Measurements from ENCODE around the gene ALDH1A1. TPM values are rescaled to one million over a fixed set of nuclear protein-coding genes. Genes with fewer than 3 reads are reported as not detected.

Gene ALDH1A1
- total RNA-seq, 4 donors from 2014 or later = 86.4 to 247 (median 156) TPM

DNA sequence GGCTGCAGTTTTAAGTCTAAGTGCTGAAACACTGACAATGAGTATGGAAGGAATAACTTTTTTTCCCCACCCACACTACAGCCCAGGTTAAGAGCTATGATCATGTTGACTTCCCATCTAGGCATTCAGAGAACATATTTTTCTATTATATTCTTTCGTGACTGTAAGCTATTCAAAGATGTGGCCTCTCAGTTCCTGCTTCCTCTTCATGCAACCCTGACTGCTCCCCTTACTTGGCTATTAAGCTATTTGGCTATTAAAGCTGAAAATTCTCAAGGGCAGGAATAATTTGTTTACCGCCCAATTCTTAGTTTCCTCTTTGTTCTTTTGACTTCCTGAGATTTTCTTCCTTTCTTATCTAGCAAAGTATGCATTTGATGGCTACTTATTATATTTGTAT lies 18.6 kb upstream of the ALDH1A1 start:
- H3K27ac ChIP-seq = no peak overlapping the region
- no peaks in the 10 kb centered on the region for H3K9me3 ChIP-seq
- H3K27me3 ChIP-seq = no peaks in the 10 kb centered on the region
- no peaks in the 10 kb centered on the region for H3K4me1 ChIP-seq
- no peak for TF ChIP-seq CTCF (IDR thresholded peaks at IDR 0.05)
- TF ChIP-seq POLR2A (IDR thresholded peaks at IDR 0.05) = no peak
- no peak for TF ChIP-seq EP300 (IDR thresholded peaks at IDR 0.05)
- H3K36me3 ChIP-seq = no peaks in the 10 kb centered on the region
- no peak overlapping the region for H3K4me3 ChIP-seq
- 22 to 23% methylated on average over 2 of the region's 2 CpGs for WGBS, 2 donors
- no peak for DNase-seq (ENCODE audit: low spot score in 2 of 2)

DNA sequence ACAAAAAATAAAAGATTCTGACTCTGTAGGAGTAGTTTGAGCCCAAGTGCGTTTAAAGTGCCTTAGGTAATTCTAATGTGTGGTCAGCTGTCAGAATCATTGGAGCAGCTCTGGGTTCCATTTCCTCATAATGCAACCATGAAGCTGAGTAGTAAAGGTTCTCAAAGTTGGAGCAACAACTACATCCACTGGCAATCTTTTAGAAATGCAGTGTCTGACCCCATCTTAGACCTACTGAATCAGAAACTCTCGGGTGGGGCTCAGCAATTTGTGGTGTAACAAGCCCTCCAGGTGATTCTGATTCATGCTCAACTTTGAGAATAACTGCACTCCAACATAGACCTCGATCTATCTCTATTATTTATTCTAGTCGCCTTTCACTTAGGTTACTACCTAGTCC lies 7.6 kb upstream of the ALDH1A1 start:
- Histone ChIP-seq H3K4me3 (no peak overlapping the region), H3K4me1 (peaks cover 0 to 6% (median 0%) of the 10 kb centered on the region in 4 donors), H3K27me3 (no peaks in the 10 kb centered on the region), H3K27ac (no peak overlapping the region), H3K9me3 (peaks cover 0 to 16% (median 0%) of the 10 kb centered on the region in 4 donors), H3K36me3 (peaks cover 0 to 6% (median 0%) of the 10 kb centered on the region in 3 donors)
- WGBS, 2 donors = 69 to 74% methylated on average over 4 of the region's 4 CpGs
- DNase-seq (ENCODE audit: low spot score in 2 of 2) = no peak
- TF ChIP-seq EP300 (IDR thresholded peaks at IDR 0.05) (no peak), CTCF (IDR thresholded peaks at IDR 0.05) (no peak), POLR2A (IDR thresholded peaks at IDR 0.05) (no peak)

DNA sequence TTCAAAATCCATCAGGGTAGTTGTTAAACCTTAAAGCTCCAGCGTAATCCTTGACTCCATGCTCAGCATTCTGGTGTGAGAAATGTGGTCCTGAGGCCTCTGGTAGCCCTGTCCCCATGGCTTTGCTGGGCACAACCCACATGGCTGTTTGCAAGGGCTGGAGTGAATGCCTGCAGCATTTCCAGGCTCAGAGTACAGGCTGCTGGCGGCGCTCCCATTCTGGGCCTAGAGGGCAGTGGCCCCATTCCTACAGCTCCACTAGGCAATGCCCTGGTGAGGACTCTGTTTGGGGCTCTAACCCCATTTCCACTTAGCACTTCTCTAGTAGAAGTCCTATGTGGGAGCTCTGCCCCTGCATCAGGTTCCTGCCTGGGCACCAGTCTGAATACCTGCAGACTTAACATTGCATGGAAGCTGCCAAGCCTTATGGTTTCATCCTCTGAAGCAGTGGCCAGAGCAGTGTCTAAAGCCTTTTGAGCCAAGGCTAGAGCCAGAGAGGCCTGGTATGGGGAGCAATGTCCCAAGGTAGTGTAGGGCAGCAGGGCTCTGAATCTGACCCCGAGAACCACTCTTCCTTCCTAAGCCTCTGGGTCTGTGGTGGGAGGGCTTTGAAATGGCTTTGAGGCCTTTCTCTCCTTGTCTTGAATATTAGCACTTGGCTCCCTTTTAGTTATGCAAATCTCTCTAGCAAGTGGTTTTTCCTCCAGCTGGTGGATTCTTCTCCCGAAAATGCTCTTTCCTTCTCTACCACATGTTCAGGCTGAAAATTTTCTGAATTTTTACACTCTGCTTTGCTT lies 5.8 kb upstream of the ALDH1A1 start:
- 93 to 96% methylated on average over 4 to 5 of the region's 5 CpGs for WGBS, 2 donors
- DNase-seq (ENCODE audit: low spot score in 2 of 2) = no peak
- H3K4me1 ChIP-seq = peaks cover 0 to 24% (median 11%) of the 10 kb centered on the region in 4 donors
- H3K36me3 ChIP-seq = peaks cover 0 to 6% (median 0%) of the 10 kb centered on the region in 3 donors
- no peak overlapping the region for H3K27ac ChIP-seq
- TF ChIP-seq POLR2A (IDR thresholded peaks at IDR 0.05) (no peak), EP300 (IDR thresholded peaks at IDR 0.05) (no peak), CTCF (IDR thresholded peaks at IDR 0.05) (no peak)
- peaks cover 0 to 16% (median 0%) of the 10 kb centered on the region in 4 donors for H3K9me3 ChIP-seq
- H3K27me3 ChIP-seq = no peaks in the 10 kb centered on the region
- no peak overlapping the region for H3K4me3 ChIP-seq

- H3K4me3 ChIP-seq = no peak overlapping the region
- peaks cover 0 to 6% (median 0%) of the 10 kb centered on the region in 3 donors for H3K36me3 ChIP-seq
- peak in 1 of 2 donors; percentile 32 for DNase-seq (ENCODE audit: low spot score in 2 of 2)
- peak overlapping the region; percentile 61 to 91 (median 83) for H3K27ac ChIP-seq
- H3K4me1 ChIP-seq = peaks cover 0 to 28% (median 12%) of the 10 kb centered on the region in 4 donors
- H3K9me3 ChIP-seq = peaks cover 0 to 16% (median 0%) of the 10 kb centered on the region in 4 donors
- H3K27me3 ChIP-seq = no peaks in the 10 kb centered on the region
- 69 to 77% methylated on average over 1 of the region's 1 CpG for WGBS, 2 donors
- TF ChIP-seq CTCF (IDR thresholded peaks at IDR 0.05) (no peak), EP300 (IDR thresholded peaks at IDR 0.05) (peak in 1 of 2 donors; percentile 52), POLR2A (IDR thresholded peaks at IDR 0.05) (no peak)
These were observed 2.7 kb upstream of the ALDH1A1 start for GRCh38 chr9:72955571-72955970.

- TF ChIP-seq EP300 (IDR thresholded peaks at IDR 0.05) = no peak
- TF ChIP-seq POLR2A (IDR thresholded peaks at IDR 0.05) = no peak
- no peak for TF ChIP-seq CTCF (IDR thresholded peaks at IDR 0.05)
- 29 to 65% methylated on average over 2 of the region's 2 CpGs for WGBS, 2 donors
- Histone ChIP-seq H3K27me3 (no peaks in the 10 kb centered on the region), H3K9me3 (peaks cover 0 to 16% (median 0%) of the 10 kb centered on the region in 4 donors), H3K4me3 (no peak overlapping the region), H3K4me1 (peaks cover 0 to 28% (median 12%) of the 10 kb centered on the region in 4 donors), H3K27ac (peak overlapping the region; percentile 61 to 91 (median 83)), H3K36me3 (peaks cover 0 to 6% (median 0%) of the 10 kb centered on the region in 3 donors)
- DNase-seq (ENCODE audit: low spot score in 2 of 2) = no peak
These were observed 2.2 kb upstream of the ALDH1A1 start for GRCh38 chr9:72955126-72955455.

Data from tibial nerve (tissue), 4 donors.